ENCODE data around the gene MRPL16. TPM values are rescaled to one million over a fixed set of nuclear protein-coding genes. Genes with fewer than 3 reads are reported as not detected.

The MRPL16 gene
- total and polyA plus RNA-seq, 5 donors = 53.7 to 150 (median 70.7) TPM

DNA sequence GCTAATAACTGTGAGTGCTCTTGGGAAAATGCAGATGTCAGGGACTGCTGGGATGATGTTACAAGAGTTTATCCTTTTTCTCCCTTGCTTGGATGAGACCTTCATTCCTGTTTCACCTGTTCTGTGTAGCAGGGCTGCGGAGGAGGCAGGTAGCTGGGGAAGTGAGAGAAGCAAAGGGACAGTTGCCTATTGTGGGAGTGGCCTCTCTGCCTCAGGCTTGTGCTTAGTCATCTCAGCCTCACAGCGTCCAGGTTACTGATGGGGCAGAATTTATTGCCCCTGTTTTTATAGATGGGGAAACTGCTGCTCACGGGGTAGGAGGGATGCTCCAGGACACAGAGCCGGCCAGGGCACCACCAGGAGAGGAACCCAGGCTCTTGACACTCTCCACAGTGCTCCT is 53.7 kb downstream of the MRPL16 start:
- no peak for ATAC-seq
- intact Hi-C loops (cut with DNase I) = no loop called here
- Histone ChIP-seq H3K27ac (ENCODE audit: low read length) (peak overlapping the region; percentile 26), H3K27me3 (ENCODE audit: control insufficient read depth, insufficient read depth) (no peaks in the 10 kb centered on the region), H3K4me3 (ENCODE audit: low read length) (no peak overlapping the region), H3K4me1 (ENCODE audit: control insufficient read depth, insufficient read depth, low read length) (peaks cover 6% of the 10 kb centered on the region), H3K9me3 (ENCODE audit: control insufficient read depth, low read length) (no peaks in the 10 kb centered on the region)
- 65% methylated on average over 4 of the region's 4 CpGs for whole genome bisulfite sequencing
- no peak for DNase-seq

DNA sequence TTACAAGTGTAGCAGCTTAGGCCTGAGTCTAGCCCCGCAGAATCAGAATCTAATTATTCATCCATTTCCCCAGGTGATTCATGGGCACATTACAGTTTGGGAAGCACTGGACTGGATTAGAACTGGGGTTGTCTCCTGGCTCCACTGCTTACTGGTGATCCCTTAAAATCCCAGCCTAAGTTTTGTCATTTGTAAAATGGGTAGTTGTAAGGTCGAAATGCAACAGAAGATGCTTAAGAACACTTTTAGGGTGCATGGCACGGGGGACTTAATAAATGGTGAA is 54.1 kb downstream of the MRPL16 start:
- WGBS = 45% methylated on average over 3 of the region's 3 CpGs
- Histone ChIP-seq H3K4me1 (ENCODE audit: control insufficient read depth, insufficient read depth, low read length) (peaks cover 6% of the 10 kb centered on the region), H3K27ac (ENCODE audit: low read length) (no peak overlapping the region), H3K9me3 (ENCODE audit: control insufficient read depth, low read length) (no peaks in the 10 kb centered on the region), H3K27me3 (ENCODE audit: control insufficient read depth, insufficient read depth) (no peaks in the 10 kb centered on the region), H3K4me3 (ENCODE audit: low read length) (no peak overlapping the region)
- DNase-seq (no peak), ATAC-seq (no peak)
- intact Hi-C loops (cut with DNase I) = no loop called here

Other genes with a start within 250 kb of the MRPL16 start
- 10 to 100 TPM; 33.9 to 40.6 (median 36.3) TPM for gene OSBP, start 195.0 kb downstream of the MRPL16 start, total RNA-seq
- gene OSBP, start 195.0 kb downstream of the MRPL16 start, polyA plus RNA-seq = 16.2 TPM
- gene PATL1, start 141.7 kb downstream of the MRPL16 start, total RNA-seq = 10 to 100 TPM; 20.2 to 30.2 (median 23.7) TPM
- gene PATL1, start 141.7 kb downstream of the MRPL16 start, polyA plus RNA-seq = 11.7 TPM
- not detected for gene OR10V1, start 96.9 kb downstream of the MRPL16 start, total RNA-seq
- not detected for gene OR10V1, start 96.9 kb downstream of the MRPL16 start, polyA plus RNA-seq
- 10 to 100 TPM in 3 of 4 donors, 1 to 10 TPM in 1; 7.4 to 12.0 (median 10.7) TPM for gene STX3, start 55.4 kb downstream of the MRPL16 start, total RNA-seq
- gene STX3, start 55.4 kb downstream of the MRPL16 start, polyA plus RNA-seq = 7.1 TPM
- not detected for gene CBLIF, start 34.7 kb upstream of the MRPL16 start, total RNA-seq
- gene CBLIF, start 34.7 kb upstream of the MRPL16 start, polyA plus RNA-seq = not detected
- gene TCN1, start 55.7 kb upstream of the MRPL16 start, total RNA-seq = not detected
- gene TCN1, start 55.7 kb upstream of the MRPL16 start, polyA plus RNA-seq = not detected
- not detected for gene OOSP3, start 68.0 kb upstream of the MRPL16 start, total RNA-seq
- not detected for gene OOSP3, start 68.0 kb upstream of the MRPL16 start, polyA plus RNA-seq
- gene OOSP1, start 127.7 kb upstream of the MRPL16 start, total RNA-seq = not detected
- gene OOSP1, start 127.7 kb upstream of the MRPL16 start, polyA plus RNA-seq = 0.16 TPM
- gene OOSP4A, start 153.3 kb upstream of the MRPL16 start, total RNA-seq = not detected
- gene OOSP4A, start 153.3 kb upstream of the MRPL16 start, polyA plus RNA-seq = not detected
- not detected for gene OOSP4B, start 206.4 kb upstream of the MRPL16 start, total RNA-seq
- not detected for gene OOSP4B, start 206.4 kb upstream of the MRPL16 start, polyA plus RNA-seq
- gene OOSP2, start 229.6 kb upstream of the MRPL16 start, total RNA-seq = not detected
- not detected for gene OOSP2, start 229.6 kb upstream of the MRPL16 start, polyA plus RNA-seq
- gene MS4A3, start 245.9 kb upstream of the MRPL16 start, total RNA-seq = not detected
- not detected for gene MS4A3, start 245.9 kb upstream of the MRPL16 start, polyA plus RNA-seq

Data from right cardiac atrium (tissue), 5 donors.